Upper lobe of right lung (tissue), 1 donor: Measurements from ENCODE around the gene MROH8. TPM values are rescaled to one million over a fixed set of nuclear protein-coding genes. Genes with fewer than 3 reads are reported as not detected.
A peak's percentile ranks its signal among the peaks of the same experiment; 100 is the strongest.

Experiments used
- ATAC-seq: fragments of 200-7000 bp; cut with Tn5 transposase; one replicate; pipeline ENCODE4 v1.9.1; 2020; ENCODE audit warnings: mild to moderate bottlenecking, moderate library complexity
- DNase-seq: peaks from one replicate; pipeline ENCODE4 v3.0.0-alpha.2; 2020
- H3K27ac ChIP-seq: fragments of 200-600 bp; one replicate; pipeline ENCODE4 v1.8.0; 2022
- H3K27me3 ChIP-seq: fragments of 200-600 bp; one replicate; pipeline ENCODE4 v1.8.0; 2022; ENCODE audit warnings: mild to moderate bottlenecking
- H3K36me3 ChIP-seq: fragments of 200-600 bp; one replicate; pipeline ENCODE4 v1.8.0; 2022
- H3K4me1 ChIP-seq: fragments of 200-600 bp; one replicate; pipeline ENCODE4 v1.8.0; 2022
- H3K4me3 ChIP-seq: fragments of 200-600 bp; one replicate; pipeline ENCODE4 v1.8.0; 2022; ENCODE audit warnings: mild to moderate bottlenecking
- H3K9me3 ChIP-seq: fragments of 200-600 bp; one replicate; pipeline ENCODE4 v1.8.0; 2022
- intact Hi-C: fragments of 100-400 bp; cut with DNase I; formaldehyde crosslinking; loops from one replicate; pipeline ENCODE4 v1.11.0; 2022
- total RNA-seq: library from RNA; stranded (reverse); fragmentation: NEBNext Ultra II Directional; extraction: Animal tissue kit (Norgen Biotek cat#: 25700); gene quantifications from one replicate; pipeline ENCODE4 v1.2.1, GENCODE V29; 2021
- TF ChIP-seq, protein P1 (sequence below): fragments of 200-600 bp; IDR thresholded peaks from one replicate; pipeline ENCODE4 v1.8.0; 2022; ENCODE audit warnings: antibody characterized with exemption
- donor health status: DM: no; HTN: yes; CAD: no; lungs with severe emphysema.

The MROH8 gene
- total RNA-seq, 1 donor from 2014 or later = 1.5 TPM

GRCh38 chr20:37192137-37192854 is 12.9 kb upstream of the MROH8 start:
- no peak overlapping the region for H3K4me3 ChIP-seq
- DNase-seq (peak; percentile 86), ATAC-seq (peak; percentile 97)
- H3K36me3 ChIP-seq = peaks cover 15% of the 10 kb centered on the region
- no peaks in the 10 kb centered on the region for H3K27me3 ChIP-seq
- no peaks in the 10 kb centered on the region for H3K9me3 ChIP-seq
- TF ChIP-seq, protein P1, sequence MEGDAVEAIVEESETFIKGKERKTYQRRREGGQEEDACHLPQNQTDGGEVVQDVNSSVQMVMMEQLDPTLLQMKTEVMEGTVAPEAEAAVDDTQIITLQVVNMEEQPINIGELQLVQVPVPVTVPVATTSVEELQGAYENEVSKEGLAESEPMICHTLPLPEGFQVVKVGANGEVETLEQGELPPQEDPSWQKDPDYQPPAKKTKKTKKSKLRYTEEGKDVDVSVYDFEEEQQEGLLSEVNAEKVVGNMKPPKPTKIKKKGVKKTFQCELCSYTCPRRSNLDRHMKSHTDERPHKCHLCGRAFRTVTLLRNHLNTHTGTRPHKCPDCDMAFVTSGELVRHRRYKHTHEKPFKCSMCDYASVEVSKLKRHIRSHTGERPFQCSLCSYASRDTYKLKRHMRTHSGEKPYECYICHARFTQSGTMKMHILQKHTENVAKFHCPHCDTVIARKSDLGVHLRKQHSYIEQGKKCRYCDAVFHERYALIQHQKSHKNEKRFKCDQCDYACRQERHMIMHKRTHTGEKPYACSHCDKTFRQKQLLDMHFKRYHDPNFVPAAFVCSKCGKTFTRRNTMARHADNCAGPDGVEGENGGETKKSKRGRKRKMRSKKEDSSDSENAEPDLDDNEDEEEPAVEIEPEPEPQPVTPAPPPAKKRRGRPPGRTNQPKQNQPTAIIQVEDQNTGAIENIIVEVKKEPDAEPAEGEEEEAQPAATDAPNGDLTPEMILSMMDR = peak; percentile 95
- intact Hi-C loops = loop anchor here (10.0 kb wide), 1 partner anchor 343 kb away; no protein-coding TSS in a partner anchor
- H3K27ac ChIP-seq = no peak overlapping the region
- H3K4me1 ChIP-seq = peaks cover 33% of the 10 kb centered on the region

DNA sequence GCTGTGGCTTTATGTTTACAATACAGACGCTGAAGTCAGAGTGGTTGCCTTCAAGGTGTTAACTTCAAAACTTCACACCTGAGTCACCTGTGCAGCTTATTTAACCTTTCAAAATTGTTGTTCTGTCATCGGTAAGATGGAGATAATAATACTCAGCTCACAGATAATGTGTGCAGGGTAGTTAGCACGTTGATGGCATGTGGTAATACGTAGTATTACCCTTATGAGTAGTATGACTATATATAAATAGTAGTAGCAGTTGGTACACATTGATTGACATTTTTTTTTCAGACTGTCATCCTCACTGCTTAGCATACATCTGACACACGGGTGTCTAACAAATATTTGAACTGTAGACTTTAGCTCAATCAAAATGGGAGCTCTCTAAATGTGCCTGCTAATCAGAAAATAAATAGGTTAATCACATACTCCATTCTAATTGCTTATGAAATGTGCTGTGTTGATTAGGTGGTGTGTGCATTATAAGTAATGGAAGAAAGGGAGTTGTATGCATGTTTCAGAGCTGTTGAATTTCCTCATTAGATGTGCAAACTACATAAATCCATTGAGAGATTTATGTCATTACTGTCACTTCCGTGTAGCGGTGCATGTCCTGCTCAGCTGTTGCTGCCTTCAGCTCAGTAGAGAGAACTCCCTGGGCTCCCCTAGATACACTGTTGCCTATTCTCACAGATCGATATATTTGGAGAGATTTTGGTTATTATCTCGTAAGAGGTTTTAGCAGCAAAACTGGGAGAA is 11.2 kb upstream of the MROH8 start:
- no peak for ATAC-seq

DNA sequence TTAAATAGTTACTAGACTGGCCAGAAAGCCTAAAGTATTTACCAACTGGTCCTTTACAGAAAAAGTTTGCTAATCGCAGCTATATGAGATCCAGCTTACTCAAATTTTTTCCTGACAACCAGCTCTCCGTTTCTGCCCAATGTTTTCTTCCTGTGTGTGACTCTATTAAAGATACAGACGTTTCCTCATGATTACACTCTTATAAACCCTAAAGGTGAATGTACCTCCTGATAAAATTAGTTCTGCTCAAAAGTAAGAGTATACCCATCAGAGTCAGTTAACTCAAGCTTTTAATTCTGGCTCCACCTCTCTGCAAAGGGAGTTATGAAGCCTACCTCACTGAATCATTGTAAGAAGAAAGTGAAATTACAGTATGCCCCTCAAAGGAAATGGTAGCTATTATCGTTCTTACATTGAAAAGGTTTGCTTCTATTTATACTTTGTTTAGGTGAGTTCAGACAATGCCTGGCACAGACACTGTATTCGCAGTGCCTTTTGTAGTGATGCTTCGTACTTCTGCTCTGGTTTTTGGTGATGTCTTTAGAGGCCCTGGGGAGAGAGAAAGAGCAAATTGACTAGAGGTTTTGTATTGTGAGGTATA is 10.2 kb upstream of the MROH8 start:
- Histone ChIP-seq H3K9me3 (no peaks in the 10 kb centered on the region), H3K4me1 (peaks cover 25% of the 10 kb centered on the region), H3K36me3 (peaks cover 40% of the 10 kb centered on the region), H3K27ac (no peak overlapping the region), H3K4me3 (no peak overlapping the region), H3K27me3 (no peaks in the 10 kb centered on the region)
- intact Hi-C loops = loop anchor here (10.0 kb wide), 1 partner anchor 345 kb away; no protein-coding TSS in a partner anchor
- ATAC-seq (no peak), DNase-seq (no peak)
- TF ChIP-seq, protein P1 = no peak

More for the DNA sequence above, 11.2 kb upstream of the MROH8 start:
- Histone ChIP-seq H3K27ac (no peak overlapping the region), H3K4me3 (no peak overlapping the region), H3K27me3 (no peaks in the 10 kb centered on the region), H3K4me1 (peaks cover 33% of the 10 kb centered on the region), H3K9me3 (no peaks in the 10 kb centered on the region), H3K36me3 (peaks cover 29% of the 10 kb centered on the region)
- TF ChIP-seq, protein P1 = no peak
- intact Hi-C loops = loop anchor here (10.0 kb wide), 1 partner anchor 344 kb away; no protein-coding TSS in a partner anchor
- DNase-seq = no peak

- Histone ChIP-seq H3K9me3 (no peaks in the 10 kb centered on the region), H3K36me3 (peaks cover 47% of the 10 kb centered on the region), H3K27ac (no peak overlapping the region), H3K27me3 (no peaks in the 10 kb centered on the region), H3K4me1 (peaks cover 23% of the 10 kb centered on the region), H3K4me3 (no peak overlapping the region)
- ATAC-seq (no peak), DNase-seq (no peak)
- intact Hi-C loops = no loop called here
- TF ChIP-seq, protein P1 = no peak
Measured at GRCh38 chr20:37188787-37189186, 9.4 kb upstream of the MROH8 start.

GRCh38 chr20:37185686-37186085 is 6.3 kb upstream of the MROH8 start:
- H3K4me1 ChIP-seq = peaks cover 13% of the 10 kb centered on the region
- H3K27ac ChIP-seq = no peak overlapping the region
- DNase-seq (no peak), ATAC-seq (no peak)
- intact Hi-C loops = no loop called here
- TF ChIP-seq, protein P1 = no peak
- no peaks in the 10 kb centered on the region for H3K9me3 ChIP-seq
- peaks cover 52% of the 10 kb centered on the region for H3K36me3 ChIP-seq
- no peaks in the 10 kb centered on the region for H3K27me3 ChIP-seq
- H3K4me3 ChIP-seq = no peak overlapping the region
